OCI-LY3 (cell line): ENCODE results near the gene SYNPO.

Source experiments
- H2AFZ ChIP-seq: fragments of 200-600, 300-600 bp; shearing (Covaris generic); 2 replicates; pipeline ENCODE4 v1.6.0; 2014; ENCODE audit warnings: antibody characterized with exemption, low read depth, low read length
- H3K27ac ChIP-seq: fragments of 200-600, 300-600 bp; sonication (generic); 2 replicates; pipeline ENCODE4 v1.5.1; 2014; ENCODE audit warnings: mild to moderate bottlenecking, low read length, moderate library complexity, mixed read lengths
- H3K27me3 ChIP-seq: fragments of 200-600, 300-600 bp; sonication (generic); 2 replicates; pipeline ENCODE4 v1.6.1; 2014; ENCODE audit warnings: low read depth, low read length, mixed read lengths
- H3K36me3 ChIP-seq: fragments of 200-600, 300-600 bp; sonication (generic); replicated peaks from 2 replicates; pipeline ENCODE3; 2014; ENCODE audit warnings: low read depth, low read length, mixed read lengths
- H3K4me1 ChIP-seq: fragments of 300-600, 200-600 bp; sonication (generic); 2 replicates; pipeline ENCODE4 v1.6.1; 2014; ENCODE audit warnings: low read length, mixed read lengths
- H3K4me2 ChIP-seq: fragments of 200-600, 300-600 bp; sonication (generic); 2 replicates; pipeline ENCODE4 v1.6.1; 2014; ENCODE audit warnings: low read length, mixed read lengths
- H3K4me3 ChIP-seq: fragments of 300-600, 200-600 bp; sonication (generic); 2 replicates; pipeline ENCODE4 v1.5.1; 2014; ENCODE audit warnings: antibody characterized with exemption, mild to moderate bottlenecking, low read length, moderate library complexity
- H3K79me2 ChIP-seq: fragments of 300-600, 200-600 bp; shearing (Covaris generic); 2 replicates; pipeline ENCODE4 v1.6.1; 2014; ENCODE audit warnings: mild to moderate bottlenecking, low read length, mixed read lengths
- H3K9ac ChIP-seq: fragments of 300-600, 200-600 bp; shearing (Covaris generic); 2 replicates; pipeline ENCODE4 v1.6.0; 2014; ENCODE audit warnings: mild to moderate bottlenecking, low read length, moderate library complexity
- H3K9me3 ChIP-seq: fragments of 200-600, 300-600 bp; shearing (Covaris generic); 2 replicates; pipeline ENCODE4 v1.6.1; 2014; ENCODE audit warnings: low read length, mixed read lengths; ENCODE audit not compliant: insufficient read depth
- H4K20me1 ChIP-seq: fragments of 200-600, 300-600 bp; sonication (generic); 2 replicates; pipeline ENCODE4 v1.6.1; 2016; ENCODE audit warnings: low read length, mixed read lengths; ENCODE audit not compliant: insufficient read depth
- EZH2phosphoT487 ChIP-seq: fragments of 200-600 bp; shearing (Covaris generic); IDR thresholded peaks from 2 replicates; pipeline ENCODE4 v1.6.1; 2018; ENCODE audit warnings: antibody characterized with exemption, mixed run types, low read depth
- TF ChIP-seq, protein P1 (sequence below): fragments of 200-600, 300-600 bp; sonication (generic); IDR thresholded peaks from 2 replicates; pipeline ENCODE4 v1.5.1; 2014; ENCODE audit warnings: antibody characterized with exemption, low read length, low read depth

Gene SYNPO

DNA sequence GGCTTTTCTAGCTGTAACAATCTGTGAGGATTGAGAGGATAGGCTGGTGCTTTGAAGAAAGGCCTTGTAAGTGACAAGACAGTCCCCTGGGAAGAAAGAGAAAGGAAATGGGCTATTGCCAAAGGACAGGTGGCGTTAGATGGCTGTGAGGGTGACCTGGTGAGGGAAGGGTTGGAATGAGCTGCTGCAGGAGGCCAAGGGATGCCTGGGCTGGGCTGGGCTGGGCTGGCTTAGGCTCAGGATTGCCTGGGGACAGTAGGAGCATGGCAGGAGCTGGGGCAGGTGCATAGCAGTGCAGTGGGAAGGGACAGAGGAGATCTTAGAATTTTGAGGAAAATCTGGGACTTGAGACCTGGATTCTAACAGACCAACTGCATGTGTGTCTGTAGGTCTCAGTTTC is 10.9 kb downstream of the SYNPO start:
- no peaks in the 10 kb centered on the region for H4K20me1 ChIP-seq
- H2AFZ ChIP-seq: no peak overlapping the region
- no peaks in the 10 kb centered on the region for H3K79me2 ChIP-seq
- H3K9ac ChIP-seq: no peak overlapping the region
- no peaks in the 10 kb centered on the region for H3K27me3 ChIP-seq
- no peak overlapping the region for H3K27ac ChIP-seq
- H3K9me3 ChIP-seq: no peaks in the 10 kb centered on the region
- H3K4me1 ChIP-seq: peaks cover 9% of the 10 kb centered on the region; the same call in 1 of the 2 replicates
- no peak overlapping the region for H3K4me2 ChIP-seq
- TF ChIP-seq EZH2phosphoT487: no peak
- TF ChIP-seq, protein P1, sequence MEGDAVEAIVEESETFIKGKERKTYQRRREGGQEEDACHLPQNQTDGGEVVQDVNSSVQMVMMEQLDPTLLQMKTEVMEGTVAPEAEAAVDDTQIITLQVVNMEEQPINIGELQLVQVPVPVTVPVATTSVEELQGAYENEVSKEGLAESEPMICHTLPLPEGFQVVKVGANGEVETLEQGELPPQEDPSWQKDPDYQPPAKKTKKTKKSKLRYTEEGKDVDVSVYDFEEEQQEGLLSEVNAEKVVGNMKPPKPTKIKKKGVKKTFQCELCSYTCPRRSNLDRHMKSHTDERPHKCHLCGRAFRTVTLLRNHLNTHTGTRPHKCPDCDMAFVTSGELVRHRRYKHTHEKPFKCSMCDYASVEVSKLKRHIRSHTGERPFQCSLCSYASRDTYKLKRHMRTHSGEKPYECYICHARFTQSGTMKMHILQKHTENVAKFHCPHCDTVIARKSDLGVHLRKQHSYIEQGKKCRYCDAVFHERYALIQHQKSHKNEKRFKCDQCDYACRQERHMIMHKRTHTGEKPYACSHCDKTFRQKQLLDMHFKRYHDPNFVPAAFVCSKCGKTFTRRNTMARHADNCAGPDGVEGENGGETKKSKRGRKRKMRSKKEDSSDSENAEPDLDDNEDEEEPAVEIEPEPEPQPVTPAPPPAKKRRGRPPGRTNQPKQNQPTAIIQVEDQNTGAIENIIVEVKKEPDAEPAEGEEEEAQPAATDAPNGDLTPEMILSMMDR: no peak
- H3K4me3 ChIP-seq: no peak overlapping the region
- no peaks in the 10 kb centered on the region for H3K36me3 ChIP-seq

DNA sequence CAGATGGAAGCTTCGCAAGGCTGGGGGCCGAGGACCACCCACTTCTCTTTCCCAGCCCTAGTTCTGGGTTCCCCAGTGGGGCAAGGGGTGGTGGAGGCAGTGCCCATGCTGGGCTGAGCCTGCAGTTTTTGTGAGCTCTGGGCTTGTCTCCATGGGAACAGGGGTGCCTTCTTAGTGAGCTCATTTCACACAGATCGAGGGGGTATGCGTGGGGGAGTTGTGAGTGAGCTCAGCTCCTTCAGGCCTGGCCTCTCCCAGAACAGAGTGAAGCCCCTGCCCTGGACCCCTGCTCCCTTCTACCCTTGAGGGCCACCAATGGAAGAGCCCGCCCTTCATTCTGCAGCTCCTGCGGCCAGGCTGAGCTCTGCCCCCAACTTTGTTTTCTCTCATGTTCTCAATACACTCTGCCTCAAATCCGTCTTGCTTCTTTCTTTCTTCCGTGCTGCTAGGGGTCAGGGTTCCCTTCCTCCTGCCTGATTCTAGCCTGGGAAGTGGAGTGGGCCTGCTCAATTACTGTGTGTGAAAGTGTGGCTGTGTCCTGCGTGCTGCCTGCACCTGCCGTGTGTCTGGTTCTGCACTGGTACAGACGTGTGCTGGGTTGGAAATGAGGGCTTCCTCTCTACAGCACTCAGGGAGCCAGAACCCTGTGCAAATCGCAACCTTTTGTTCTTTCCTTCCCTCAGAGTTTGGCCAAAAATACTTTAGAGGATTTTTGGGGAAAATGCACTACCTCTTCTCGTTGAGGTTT is 11.6 kb downstream of the SYNPO start:
- no peak overlapping the region for H3K9ac ChIP-seq
- no peak overlapping the region for H3K27ac ChIP-seq
- H3K4me1 ChIP-seq: peaks cover 11% of the 10 kb centered on the region; the same call in 1 of the 2 replicates
- H3K4me2 ChIP-seq: no peak overlapping the region
- H3K79me2 ChIP-seq: no peaks in the 10 kb centered on the region
- no peak for TF ChIP-seq EZH2phosphoT487
- TF ChIP-seq, protein P1: no peak
- H3K4me3 ChIP-seq: no peak overlapping the region
- H3K36me3 ChIP-seq: no peaks in the 10 kb centered on the region
- H4K20me1 ChIP-seq: no peaks in the 10 kb centered on the region
- H2AFZ ChIP-seq: no peak overlapping the region
- no peaks in the 10 kb centered on the region for H3K9me3 ChIP-seq
- H3K27me3 ChIP-seq: no peaks in the 10 kb centered on the region

DNA sequence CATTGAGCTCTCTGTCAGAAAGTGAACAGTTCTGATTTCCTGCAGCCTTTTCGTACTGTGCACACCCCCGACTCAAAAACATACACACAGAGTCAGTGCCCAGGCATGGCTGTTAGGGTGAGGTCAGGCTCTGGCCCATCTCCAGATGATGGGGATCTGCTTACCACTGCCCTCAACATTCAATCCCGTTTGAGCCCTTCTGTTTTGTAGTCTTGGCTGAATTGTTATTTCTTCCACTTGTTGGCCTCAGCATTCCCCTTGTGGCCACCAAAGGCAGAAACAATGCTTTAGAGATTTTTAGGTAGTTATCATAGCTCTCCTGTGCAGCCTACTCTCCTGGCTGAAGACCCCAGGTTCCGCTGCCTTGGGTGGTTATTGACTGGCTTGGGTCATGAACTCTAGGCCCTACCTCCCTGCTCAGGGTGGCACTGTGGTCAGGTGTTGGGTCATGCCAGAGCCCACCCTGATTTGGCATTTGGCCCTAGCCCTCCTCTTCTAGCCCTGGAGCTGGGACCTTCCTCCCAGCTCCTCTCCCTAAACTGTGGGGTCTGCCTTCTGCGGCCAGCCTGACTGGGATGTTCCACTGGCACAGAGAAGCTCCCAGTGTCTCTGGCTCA is 12.8 kb downstream of the SYNPO start:
- Histone ChIP-seq H3K27ac (no peak overlapping the region), H3K79me2 (no peaks in the 10 kb centered on the region), H3K36me3 (no peaks in the 10 kb centered on the region), H2AFZ (no peak overlapping the region), H4K20me1 (no peaks in the 10 kb centered on the region), H3K4me2 (no peak overlapping the region), H3K9ac (no peak overlapping the region), H3K4me3 (no peak overlapping the region), H3K27me3 (no peaks in the 10 kb centered on the region), H3K4me1 (peaks cover 13% of the 10 kb centered on the region; the same call in 1 of the 2 replicates), H3K9me3 (no peaks in the 10 kb centered on the region)
- TF ChIP-seq, protein P1: no peak
- TF ChIP-seq EZH2phosphoT487: no peak

DNA sequence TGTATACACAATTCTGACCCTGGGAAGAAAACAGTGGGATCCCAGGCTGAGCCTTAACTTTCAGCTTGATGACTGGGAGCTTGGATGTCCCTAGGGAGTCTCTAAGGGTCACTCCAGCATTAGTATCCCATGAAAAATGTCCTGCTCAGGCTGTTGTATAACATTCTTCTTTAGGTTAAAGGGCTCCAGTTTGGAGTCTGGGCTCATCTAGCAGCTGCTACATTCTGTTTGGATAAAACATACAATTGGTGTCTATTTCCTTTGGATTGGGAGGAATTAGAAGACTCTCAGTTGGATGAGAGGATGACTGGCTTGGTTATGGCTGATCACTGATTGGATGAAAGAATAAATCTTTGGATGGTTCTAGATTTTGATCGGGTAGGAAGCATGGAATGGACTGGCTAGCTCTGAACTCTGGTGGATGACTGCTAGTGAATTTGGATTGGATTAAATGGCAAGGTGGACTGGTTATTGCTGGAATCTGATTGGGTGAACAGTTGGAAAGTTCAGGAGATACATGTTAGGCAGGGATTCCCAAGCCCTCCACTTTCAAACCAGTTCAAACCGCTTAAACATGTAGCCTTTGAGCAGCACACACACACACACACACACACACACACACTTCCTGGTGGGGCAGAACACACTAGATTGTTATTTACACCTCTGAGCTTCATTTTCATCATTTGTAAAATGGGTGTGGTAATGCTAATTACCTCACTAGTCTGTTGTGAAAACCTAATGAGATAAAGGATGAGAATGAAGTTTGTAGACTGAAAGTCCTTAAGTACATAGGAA is 13.5 kb downstream of the SYNPO start:
- Histone ChIP-seq H3K4me2 (no peak overlapping the region), H2AFZ (no peak overlapping the region), H3K79me2 (no peaks in the 10 kb centered on the region), H4K20me1 (no peaks in the 10 kb centered on the region), H3K9ac (no peak overlapping the region), H3K4me1 (peaks cover 13% of the 10 kb centered on the region; the same call in 1 of the 2 replicates), H3K36me3 (no peaks in the 10 kb centered on the region), H3K4me3 (no peak overlapping the region), H3K27ac (no peak overlapping the region), H3K9me3 (no peaks in the 10 kb centered on the region), H3K27me3 (no peaks in the 10 kb centered on the region)
- no peak for TF ChIP-seq EZH2phosphoT487
- TF ChIP-seq, protein P1: no peak
